GM11168 (cell line): ENCODE measurements around the gene SLC38A10.

Experiments
- in situ Hi-C: fragments of 300-500 bp; cut with MboI; formaldehyde crosslinking; loops from one replicate; pipeline ENCODE4 v1.12.0; 2022; ENCODE audit warnings: low sequenced_read_pairs; ENCODE audit not compliant: unreplicated experiment

The SLC38A10 gene

GRCh38 chr17:81285179-81285878, 9.8 kb downstream of the SLC38A10 start:
- in situ Hi-C loops = loop anchor here (25.0 kb wide), 1 partner anchor 202 kb away; no protein-coding TSS in a partner anchor

DNA sequence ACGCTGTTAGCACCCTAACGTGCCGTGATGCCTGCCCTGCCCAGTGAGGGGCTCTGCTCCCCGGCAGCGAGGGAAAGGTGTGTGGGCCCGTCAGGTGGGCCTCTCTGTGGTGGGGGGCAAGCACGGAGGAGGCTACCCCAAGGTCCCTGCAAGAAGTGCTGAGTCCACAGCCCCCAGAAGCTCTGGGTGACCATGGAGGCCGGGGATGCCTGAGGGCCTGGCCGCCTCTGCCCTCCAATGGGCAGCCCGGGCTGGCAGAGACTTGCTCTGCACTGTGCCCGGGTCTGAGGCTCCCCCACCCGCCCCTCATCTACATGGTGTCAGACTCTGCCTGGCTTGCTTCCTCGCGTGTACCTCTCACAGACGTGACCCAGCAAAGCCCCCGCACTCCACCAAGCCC, 12.2 kb downstream of the SLC38A10 start:
- in situ Hi-C loops = loop anchor here (25.0 kb wide), 1 partner anchor 204 kb away; no protein-coding TSS in a partner anchor

- in situ Hi-C loops = loop anchor here (25.0 kb wide), 1 partner anchor 205 kb away; no protein-coding TSS in a partner anchor
These were observed 13.0 kb downstream of the SLC38A10 start for GRCh38 chr17:81282141-81282540.

DNA sequence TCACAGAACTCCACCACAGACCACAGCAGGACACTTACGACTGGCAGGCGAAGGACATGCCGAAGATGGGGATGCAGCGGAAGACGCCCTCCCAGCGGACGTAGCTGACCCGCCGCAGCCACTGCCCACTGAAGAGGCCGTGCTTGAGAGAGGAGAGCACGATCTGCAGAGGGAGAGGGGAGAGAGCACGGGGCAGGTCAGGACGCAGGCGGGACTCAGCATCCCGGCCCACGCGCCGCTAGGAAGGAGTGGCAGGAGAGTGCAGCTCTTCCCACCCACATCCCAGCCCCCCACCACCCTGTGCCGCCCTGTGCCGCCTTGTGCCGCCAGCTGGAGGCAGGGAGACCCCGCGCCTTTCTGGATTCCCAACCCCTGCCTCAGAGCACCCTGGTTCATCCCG, 14.5 kb downstream of the SLC38A10 start:
- in situ Hi-C loops = loop anchor here (25.0 kb wide), 1 partner anchor 207 kb away; no protein-coding TSS in a partner anchor

GRCh38 chr17:81279278-81280275, 15.5 kb downstream of the SLC38A10 start:
- in situ Hi-C loops = loop anchor here (25.0 kb wide), 1 partner anchor 208 kb away; no protein-coding TSS in a partner anchor

DNA sequence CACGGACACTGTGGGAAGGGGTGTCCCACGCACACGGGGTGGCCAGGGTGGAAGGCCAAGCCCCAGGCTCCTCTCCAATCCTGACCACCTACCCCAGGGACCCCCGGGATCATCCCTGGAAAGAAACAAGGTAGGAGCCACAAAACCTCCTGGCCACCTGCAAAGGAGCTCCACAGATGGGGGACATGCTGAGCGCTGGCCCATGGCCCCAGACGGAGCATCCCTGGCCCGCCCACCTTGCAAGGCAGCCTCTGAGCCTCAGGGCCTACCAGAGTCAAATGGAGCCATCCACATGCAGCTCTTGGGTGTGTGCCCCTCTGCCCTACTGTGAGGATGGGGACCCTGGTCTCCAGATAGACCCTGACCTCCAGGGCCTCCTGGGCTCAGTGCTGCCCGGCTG, 16.3 kb downstream of the SLC38A10 start:
- in situ Hi-C loops = loop anchor here (25.0 kb wide), 1 partner anchor 208 kb away; no protein-coding TSS in a partner anchor

DNA sequence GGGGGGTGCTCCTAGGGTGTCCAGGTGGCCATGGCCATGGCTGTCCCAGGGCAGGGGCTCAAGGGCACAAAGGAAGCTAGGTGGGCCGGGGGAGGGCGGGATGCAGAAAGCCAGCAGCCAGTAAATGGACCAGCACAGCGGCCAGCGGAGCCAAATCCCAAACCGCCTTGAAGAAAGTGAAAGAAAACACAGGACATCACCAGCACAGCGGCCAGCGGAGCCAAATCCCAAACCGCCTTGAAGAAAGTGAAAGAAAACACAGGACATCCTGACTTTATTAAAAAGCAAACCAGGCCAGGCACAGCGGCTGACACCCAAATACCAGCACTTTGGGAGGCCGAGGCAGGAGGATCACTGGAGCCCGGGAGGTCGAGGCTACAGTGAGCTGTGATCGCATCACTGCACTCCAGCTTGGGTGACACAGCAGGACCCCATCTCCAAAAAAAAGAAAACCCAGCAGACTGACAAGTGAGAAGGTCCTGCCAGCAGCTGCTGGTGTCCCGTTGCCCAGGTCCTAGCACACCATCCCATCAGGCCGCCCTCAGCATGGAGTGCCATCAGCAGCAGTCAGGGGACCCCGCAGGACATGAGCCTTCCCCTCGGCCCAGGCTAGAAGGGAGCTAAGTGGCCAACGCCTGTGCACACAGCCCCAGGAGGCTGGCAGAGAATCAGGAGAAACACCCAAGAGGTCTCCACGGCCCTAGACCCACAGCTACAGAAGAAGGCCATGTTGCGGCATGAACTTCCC, 17.0 kb downstream of the SLC38A10 start:
- in situ Hi-C loops = loop anchor here (25.0 kb wide), 1 partner anchor 209 kb away; no protein-coding TSS in a partner anchor

GRCh38 chr17:81277421-81277820, 17.7 kb downstream of the SLC38A10 start:
- in situ Hi-C loops = loop anchor here (25.0 kb wide), 1 partner anchor 210 kb away; no protein-coding TSS in a partner anchor

GRCh38 chr17:81276781-81277180, 18.3 kb downstream of the SLC38A10 start:
- in situ Hi-C loops = loop anchor here (25.0 kb wide), 1 partner anchor 211 kb away; no protein-coding TSS in a partner anchor

GRCh38 chr17:81274471-81274855, 20.6 kb downstream of the SLC38A10 start:
- in situ Hi-C loops = no loop called here

GRCh38 chr17:81273698-81274470, 21.2 kb downstream of the SLC38A10 start:
- in situ Hi-C loops = no loop called here

- in situ Hi-C loops = no loop called here
These were observed 22.5 kb downstream of the SLC38A10 start for GRCh38 chr17:81272616-81273015.

DNA sequence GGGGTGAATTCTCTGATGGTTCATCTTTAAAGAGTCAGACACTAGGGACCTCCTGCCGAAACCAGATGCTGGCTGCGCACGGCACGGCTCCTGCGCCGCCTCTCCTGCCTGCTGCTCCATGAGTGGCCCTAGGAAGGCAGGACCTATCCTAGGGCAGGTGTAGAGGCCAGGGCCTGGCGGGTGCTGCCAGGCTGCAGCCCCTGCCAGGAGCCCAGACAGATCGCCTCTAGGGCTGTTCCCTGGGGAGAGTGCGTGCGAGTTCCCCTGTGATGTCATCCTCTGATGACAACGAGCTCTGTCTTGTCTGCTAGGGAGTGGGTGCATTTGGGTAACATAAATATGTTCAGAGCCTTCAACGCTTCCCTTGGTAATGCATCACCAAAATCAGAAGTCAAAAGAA, 23.9 kb downstream of the SLC38A10 start:
- in situ Hi-C loops = no loop called here

- in situ Hi-C loops = no loop called here
These were observed 24.8 kb downstream of the SLC38A10 start for GRCh38 chr17:81270279-81270678.

- in situ Hi-C loops = no loop called here
These were observed 27.6 kb downstream of the SLC38A10 start for GRCh38 chr17:81267390-81268067.

DNA sequence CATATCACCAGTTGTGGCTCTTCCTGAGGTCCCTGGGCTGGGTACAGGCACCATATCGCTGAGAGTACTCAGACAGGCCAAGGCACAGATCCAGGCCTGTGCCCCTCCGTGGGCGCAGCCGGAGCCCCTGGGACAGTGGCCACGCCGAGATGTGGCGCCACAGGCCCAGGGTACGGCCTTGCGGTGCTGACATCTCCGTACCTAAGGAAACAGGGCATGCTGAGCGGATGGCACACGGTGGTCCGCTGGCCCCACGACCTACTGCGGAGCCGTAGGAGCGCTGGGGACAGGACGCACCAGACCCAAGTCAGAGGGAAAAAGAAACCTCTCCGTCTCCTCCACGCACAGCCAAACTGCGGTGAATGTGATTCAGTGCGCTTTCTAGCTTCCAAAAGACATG, 29.5 kb downstream of the SLC38A10 start:
- in situ Hi-C loops = no loop called here

DNA sequence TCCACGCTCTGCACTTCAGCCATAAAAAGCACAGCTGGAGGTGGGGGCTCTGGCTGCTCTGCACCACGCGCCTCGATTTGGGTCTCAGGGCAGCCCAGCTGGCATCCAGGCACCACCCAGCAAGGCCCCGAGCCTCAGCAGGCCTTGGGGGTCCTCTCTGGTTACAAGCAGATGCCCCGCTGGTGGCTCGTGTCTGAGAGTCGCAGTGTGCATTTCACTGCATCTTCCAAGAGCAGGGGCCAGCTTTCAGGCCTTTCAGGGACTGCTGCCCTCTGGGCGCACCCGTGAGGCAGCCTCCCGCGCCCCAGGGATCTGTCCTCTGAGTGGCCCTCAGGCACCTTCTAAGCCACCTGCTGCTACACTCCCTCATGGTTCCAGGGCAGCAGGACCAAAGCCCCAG, 30.5 kb downstream of the SLC38A10 start:
- in situ Hi-C loops = no loop called here

GRCh38 chr17:81263371-81264181, 31.5 kb downstream of the SLC38A10 start:
- in situ Hi-C loops = no loop called here
